ENCODE data around the gene CLCN2.

Gene CLCN2

DNA sequence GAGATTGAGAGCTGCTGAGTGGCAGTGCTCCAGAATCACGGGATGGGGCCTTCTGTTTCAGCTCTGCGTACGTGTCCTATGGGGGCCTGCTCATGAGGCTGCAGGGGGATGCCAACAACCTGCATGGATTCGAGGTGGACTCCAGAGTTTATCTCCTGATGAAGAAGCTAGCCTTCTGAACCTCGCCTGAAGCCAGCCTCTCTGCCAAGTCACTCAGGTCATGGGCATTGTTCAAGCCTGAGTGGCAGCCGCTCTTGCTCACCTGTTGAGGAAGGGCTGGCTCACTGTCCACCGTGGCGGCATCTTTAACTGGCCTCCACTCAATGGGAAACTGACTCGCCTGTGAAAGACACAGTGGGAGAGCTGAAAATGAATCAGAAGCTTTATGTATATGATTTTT is 6.7 kb upstream of the CLCN2 start:
- peaks cover 11% of the 10 kb centered on the region for H3K4me1 ChIP-seq (ENCODE audit: control insufficient read depth, low read depth, low read length)
- no peaks in the 10 kb centered on the region for H3K9me3 ChIP-seq (ENCODE audit: control insufficient read depth, low read depth, low read length)
- H3K9ac ChIP-seq (ENCODE audit: low read length), result no peak overlapping the region
- H3K27me3 ChIP-seq (ENCODE audit: control insufficient read depth, insufficient read depth, low read length), result no peaks in the 10 kb centered on the region
- H3K4me3 ChIP-seq (ENCODE audit: low read length), result no peak overlapping the region
- no peak overlapping the region for H3K27ac ChIP-seq (ENCODE audit: low read length)
- H3K36me3 ChIP-seq (ENCODE audit: control insufficient read depth, low read depth, low read length), result peaks cover 24% of the 10 kb centered on the region

DNA sequence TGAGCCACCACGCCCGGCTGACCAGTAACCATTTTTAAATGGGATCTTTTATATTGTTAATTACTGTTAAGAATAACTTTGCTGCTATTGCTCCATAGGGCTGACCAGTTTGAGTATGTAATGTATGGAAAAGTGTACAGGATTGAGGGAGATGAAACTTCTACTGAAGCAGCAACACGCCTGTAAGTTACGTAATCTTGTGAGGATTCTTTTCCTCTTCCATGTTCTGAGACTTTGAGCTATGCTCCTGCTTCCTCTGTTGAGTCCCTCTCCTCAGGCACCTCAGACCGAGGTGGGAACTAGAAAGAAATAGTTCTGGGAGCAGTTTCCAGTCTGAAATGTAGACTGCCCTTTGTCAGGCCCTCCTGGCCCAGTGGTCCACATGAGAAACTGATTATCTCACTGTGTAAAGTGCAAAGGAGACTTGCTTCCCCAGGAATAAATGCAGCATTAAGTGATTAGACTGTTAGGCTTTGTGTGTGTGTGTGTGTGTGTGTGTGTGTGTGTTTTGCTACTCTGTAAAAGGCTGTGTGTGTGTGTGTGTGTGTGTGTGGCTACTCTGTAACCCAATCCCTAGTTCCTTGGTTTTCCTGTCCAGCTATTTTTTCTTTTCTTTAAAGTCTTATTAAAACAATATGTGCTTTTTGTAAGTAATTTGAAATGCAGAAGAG is 5.3 kb upstream of the CLCN2 start:
- H3K36me3 ChIP-seq (ENCODE audit: control insufficient read depth, low read depth, low read length), result peaks cover 24% of the 10 kb centered on the region
- H3K4me3 ChIP-seq (ENCODE audit: low read length), result no peak overlapping the region
- H3K27ac ChIP-seq (ENCODE audit: low read length), result no peak overlapping the region
- no peak overlapping the region for H3K9ac ChIP-seq (ENCODE audit: low read length)
- H3K27me3 ChIP-seq (ENCODE audit: control insufficient read depth, insufficient read depth, low read length), result no peaks in the 10 kb centered on the region
- peaks cover 7% of the 10 kb centered on the region for H3K4me1 ChIP-seq (ENCODE audit: control insufficient read depth, low read depth, low read length)
- no peaks in the 10 kb centered on the region for H3K9me3 ChIP-seq (ENCODE audit: control insufficient read depth, low read depth, low read length)

DNA sequence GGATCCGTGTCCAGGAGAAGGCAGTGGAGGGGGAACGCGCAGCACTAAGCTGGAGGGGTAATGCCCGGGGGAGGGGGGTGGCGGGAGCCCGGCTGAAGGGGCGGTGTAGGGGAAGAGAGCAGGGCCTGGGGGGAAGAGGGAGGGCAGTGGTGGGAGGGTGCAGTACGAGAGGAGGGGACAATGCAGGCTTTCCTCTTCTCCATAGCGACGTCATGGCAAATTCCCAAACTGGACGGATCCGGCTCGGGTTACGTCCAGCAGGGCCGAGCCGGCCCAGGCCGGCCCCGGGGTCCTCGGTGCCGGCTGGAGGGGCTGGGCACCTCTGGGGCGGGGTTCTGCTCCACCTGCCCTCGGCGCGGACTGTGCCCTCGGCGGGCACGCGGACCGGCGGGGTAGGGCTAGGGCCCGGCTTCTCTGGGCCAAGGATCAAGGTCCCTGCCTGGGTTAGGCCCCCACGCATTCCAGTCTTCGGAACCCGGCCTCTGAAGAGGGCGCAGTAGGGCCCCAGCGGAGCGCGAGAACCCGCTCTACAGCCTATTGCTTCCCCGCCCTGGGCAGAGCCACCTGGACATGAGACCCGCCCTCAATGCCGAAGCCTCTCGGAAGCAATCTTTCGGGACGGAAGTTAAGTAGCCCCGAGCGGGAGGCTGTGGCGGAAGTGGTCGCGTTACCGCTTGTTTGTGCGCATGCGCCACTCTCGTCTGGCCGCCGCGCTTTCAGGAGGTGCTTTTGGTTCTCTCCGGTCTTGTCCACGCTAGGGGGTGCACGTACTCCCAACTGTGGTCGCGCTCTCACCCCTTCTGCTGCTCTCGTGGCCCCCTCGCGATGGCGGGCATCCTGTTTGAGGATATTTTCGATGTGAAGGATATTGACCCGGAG is 1.5 kb upstream of the CLCN2 start:
- H3K4me3 ChIP-seq (ENCODE audit: low read length), result peak overlapping the region; percentile 82
- H3K27ac ChIP-seq (ENCODE audit: low read length), result peak overlapping the region; percentile 88
- H3K27me3 ChIP-seq (ENCODE audit: control insufficient read depth, insufficient read depth, low read length), result peaks cover 13% of the 10 kb centered on the region
- peaks cover 20% of the 10 kb centered on the region for H3K36me3 ChIP-seq (ENCODE audit: control insufficient read depth, low read depth, low read length)
- peaks cover 13% of the 10 kb centered on the region for H3K4me1 ChIP-seq (ENCODE audit: control insufficient read depth, low read depth, low read length)
- H3K9me3 ChIP-seq (ENCODE audit: control insufficient read depth, low read depth, low read length), result no peaks in the 10 kb centered on the region
- peak overlapping the region; percentile 88 for H3K9ac ChIP-seq (ENCODE audit: low read length)

DNA sequence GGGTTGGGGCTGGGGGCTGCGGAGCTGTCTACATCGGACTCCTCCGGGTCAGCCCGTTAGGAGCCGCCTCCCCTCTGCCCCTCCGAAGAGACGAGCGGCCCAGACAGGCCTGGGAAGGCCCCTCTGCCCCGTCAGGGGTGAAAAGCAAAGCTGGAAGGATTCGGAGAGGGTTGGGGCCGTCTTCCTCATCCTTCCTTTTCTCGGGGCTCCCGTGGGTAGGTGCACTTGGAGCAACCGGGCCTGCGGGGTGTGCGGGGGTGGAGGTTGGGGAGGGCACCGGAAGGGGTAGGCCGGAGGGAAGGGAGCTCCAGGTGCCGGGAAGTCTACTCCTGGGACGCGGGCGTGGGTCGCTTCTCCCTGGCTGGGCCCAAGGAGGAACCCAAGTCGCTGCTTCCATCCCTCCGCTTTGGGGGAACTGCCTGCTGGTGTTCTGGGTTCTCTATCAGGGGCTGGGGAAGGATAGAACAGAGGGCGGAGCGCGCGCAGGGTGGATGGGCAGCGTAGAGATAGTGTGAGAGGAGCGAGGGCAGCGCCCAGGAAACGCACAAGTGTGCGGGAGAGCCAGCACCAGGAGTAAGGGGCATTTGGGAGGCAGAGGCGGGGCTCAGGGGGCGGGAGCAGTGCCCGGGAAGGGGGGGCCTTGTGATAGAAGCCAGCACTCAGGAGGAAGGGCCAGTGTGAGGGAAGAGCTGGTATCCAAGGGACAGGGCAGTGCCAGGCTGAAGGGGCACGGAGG is 695 bp upstream of the CLCN2 start:
- no peak overlapping the region for H3K27ac ChIP-seq (ENCODE audit: low read length)
- H3K9ac ChIP-seq (ENCODE audit: low read length), result peak overlapping the region; percentile 88
- H3K9me3 ChIP-seq (ENCODE audit: control insufficient read depth, low read depth, low read length), result no peaks in the 10 kb centered on the region
- H3K36me3 ChIP-seq (ENCODE audit: control insufficient read depth, low read depth, low read length), result peaks cover 16% of the 10 kb centered on the region
- peak overlapping the region; percentile 82 for H3K4me3 ChIP-seq (ENCODE audit: low read length)
- H3K4me1 ChIP-seq (ENCODE audit: control insufficient read depth, low read depth, low read length), result peaks cover 13% of the 10 kb centered on the region
- peaks cover 13% of the 10 kb centered on the region for H3K27me3 ChIP-seq (ENCODE audit: control insufficient read depth, insufficient read depth, low read length)

DNA sequence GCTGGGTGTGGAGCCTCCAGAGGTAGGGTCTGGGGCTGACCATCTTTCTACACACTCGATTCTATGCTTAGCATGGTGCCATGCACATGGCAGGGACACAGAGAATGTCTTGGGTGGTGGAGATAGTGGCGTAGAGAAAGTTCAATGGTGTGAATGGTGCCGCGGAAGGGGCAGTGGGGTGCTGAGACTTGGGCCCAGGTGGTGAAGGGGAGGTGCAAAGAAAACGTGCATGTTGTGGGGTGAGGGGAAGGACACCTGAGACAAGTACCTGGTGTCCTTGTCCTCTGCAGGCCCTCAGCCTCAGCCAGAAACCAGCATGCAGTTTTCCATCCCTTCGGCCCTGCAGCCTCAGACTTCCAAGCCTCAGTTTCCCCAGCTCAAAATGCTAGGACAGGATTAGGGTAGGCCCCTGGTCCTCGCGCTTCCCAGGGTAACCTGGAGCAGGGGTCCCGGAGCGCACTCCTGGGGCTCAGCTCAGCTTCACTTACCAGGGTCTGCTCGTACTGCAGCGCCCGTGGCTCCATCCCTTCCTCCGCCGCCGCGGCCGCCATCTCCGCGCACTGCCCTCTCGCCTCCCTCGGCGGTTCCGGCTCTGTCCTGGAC is 375 bp downstream of the CLCN2 start:
- Histone ChIP-seq H3K27ac (ENCODE audit: low read length) (no peak overlapping the region), H3K9me3 (ENCODE audit: control insufficient read depth, low read depth, low read length) (no peaks in the 10 kb centered on the region), H3K36me3 (ENCODE audit: control insufficient read depth, low read depth, low read length) (peaks cover 22% of the 10 kb centered on the region), H3K9ac (ENCODE audit: low read length) (peak overlapping the region; percentile 36), H3K4me3 (ENCODE audit: low read length) (peak overlapping the region; percentile 82), H3K4me1 (ENCODE audit: control insufficient read depth, low read depth, low read length) (peaks cover 13% of the 10 kb centered on the region), H3K27me3 (ENCODE audit: control insufficient read depth, insufficient read depth, low read length) (peaks cover 13% of the 10 kb centered on the region)

DNA sequence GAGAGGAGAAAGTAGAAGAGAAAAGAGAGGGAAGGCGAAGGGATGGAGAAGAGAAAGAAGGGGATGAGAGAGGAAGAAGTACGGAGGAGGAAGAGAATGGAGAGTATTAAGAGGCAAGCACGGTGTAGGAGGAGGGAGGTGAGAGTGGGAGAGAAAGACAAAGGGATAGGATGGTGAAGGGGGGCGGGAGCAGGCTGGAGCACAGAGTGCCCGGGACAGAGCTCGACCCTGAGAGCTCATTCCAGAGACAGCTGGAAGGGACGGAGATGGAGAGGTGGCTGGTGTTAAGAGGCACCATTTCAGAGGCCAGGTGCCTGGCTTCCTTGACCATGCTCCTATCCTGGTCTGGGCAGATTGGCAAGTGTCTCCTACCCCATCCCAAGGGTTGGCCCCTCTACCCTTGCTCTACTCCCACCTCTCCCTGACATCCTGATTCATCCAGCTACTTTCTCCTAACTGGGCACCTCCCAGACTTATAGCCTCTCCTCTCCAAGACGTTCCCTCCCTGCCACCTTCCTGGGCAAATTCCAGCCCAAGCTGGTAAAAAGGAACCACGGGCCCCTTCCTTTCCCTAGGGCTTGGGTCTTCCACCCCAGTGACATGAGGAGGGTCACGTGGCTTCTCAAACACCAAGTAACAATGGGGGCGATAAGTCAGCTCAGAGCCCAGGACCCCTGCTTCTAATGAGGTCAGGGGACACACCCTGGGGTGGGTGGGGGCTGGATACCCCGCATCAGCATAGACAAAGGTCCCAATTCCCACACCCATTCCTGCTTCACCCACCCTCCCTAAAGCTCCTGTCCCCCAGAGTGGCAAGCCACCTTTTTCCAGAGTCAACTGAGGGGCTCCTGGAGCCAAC is 1.1 kb downstream of the CLCN2 start:
- Histone ChIP-seq H3K4me1 (ENCODE audit: control insufficient read depth, low read depth, low read length) (peaks cover 13% of the 10 kb centered on the region), H3K27ac (ENCODE audit: low read length) (no peak overlapping the region), H3K4me3 (ENCODE audit: low read length) (peak overlapping the region; percentile 82), H3K9me3 (ENCODE audit: control insufficient read depth, low read depth, low read length) (no peaks in the 10 kb centered on the region), H3K27me3 (ENCODE audit: control insufficient read depth, insufficient read depth, low read length) (peaks cover 13% of the 10 kb centered on the region), H3K9ac (ENCODE audit: low read length) (no peak overlapping the region), H3K36me3 (ENCODE audit: control insufficient read depth, low read depth, low read length) (peaks cover 29% of the 10 kb centered on the region)

DNA sequence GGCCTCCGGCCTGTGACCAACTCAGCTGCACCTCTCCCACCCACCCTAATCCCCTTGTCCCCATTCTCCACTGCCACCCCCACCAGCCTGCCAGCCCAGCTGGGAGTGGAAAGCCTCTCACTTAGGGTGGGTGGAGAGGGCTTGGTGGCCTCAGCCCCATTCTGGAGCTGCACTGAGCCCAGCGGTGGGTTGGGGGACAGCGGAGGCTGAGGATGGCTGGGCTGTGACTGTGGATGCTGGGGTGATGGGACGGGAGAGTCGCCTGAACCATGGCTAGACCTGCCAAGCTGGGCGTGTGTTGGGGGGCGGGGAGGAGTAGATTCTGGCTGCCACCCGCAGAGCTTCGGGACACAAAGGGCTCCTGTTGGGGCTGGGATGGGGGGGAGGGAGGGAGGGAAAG is 1.8 kb downstream of the CLCN2 start:
- no peak overlapping the region for H3K27ac ChIP-seq (ENCODE audit: low read length)
- H3K4me3 ChIP-seq (ENCODE audit: low read length), result peak overlapping the region; percentile 21
- peaks cover 13% of the 10 kb centered on the region for H3K27me3 ChIP-seq (ENCODE audit: control insufficient read depth, insufficient read depth, low read length)
- no peak overlapping the region for H3K9ac ChIP-seq (ENCODE audit: low read length)
- H3K4me1 ChIP-seq (ENCODE audit: control insufficient read depth, low read depth, low read length), result peaks cover 13% of the 10 kb centered on the region
- peaks cover 26% of the 10 kb centered on the region for H3K36me3 ChIP-seq (ENCODE audit: control insufficient read depth, low read depth, low read length)
- H3K9me3 ChIP-seq (ENCODE audit: control insufficient read depth, low read depth, low read length), result no peaks in the 10 kb centered on the region

DNA sequence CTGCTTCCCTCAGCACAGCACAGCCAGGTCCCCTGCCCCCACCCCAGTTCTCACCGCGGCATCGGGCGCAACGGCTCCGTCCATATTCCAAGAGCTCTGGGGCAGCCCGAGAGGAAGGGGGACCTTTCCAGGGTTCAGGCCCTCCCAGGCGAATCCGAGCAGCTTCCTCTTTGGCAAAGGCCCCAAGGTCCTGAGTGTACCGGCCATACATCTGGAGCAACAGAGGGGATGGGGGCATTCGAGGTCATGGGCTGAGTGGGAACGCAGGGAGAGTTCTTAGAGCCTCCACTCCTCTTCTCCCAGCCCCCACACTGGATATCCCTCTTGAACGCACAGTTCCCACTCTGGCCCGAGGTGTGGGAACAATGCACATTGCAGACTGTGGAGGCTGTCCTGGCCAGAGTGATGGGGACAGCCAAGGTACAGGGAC is 2.5 kb downstream of the CLCN2 start:
- no peak overlapping the region for H3K4me3 ChIP-seq (ENCODE audit: low read length)
- no peaks in the 10 kb centered on the region for H3K9me3 ChIP-seq (ENCODE audit: control insufficient read depth, low read depth, low read length)
- H3K36me3 ChIP-seq (ENCODE audit: control insufficient read depth, low read depth, low read length), result peaks cover 26% of the 10 kb centered on the region
- no peak overlapping the region for H3K9ac ChIP-seq (ENCODE audit: low read length)
- H3K4me1 ChIP-seq (ENCODE audit: control insufficient read depth, low read depth, low read length), result peaks cover 13% of the 10 kb centered on the region
- no peak overlapping the region for H3K27ac ChIP-seq (ENCODE audit: low read length)
- H3K27me3 ChIP-seq (ENCODE audit: control insufficient read depth, insufficient read depth, low read length), result peaks cover 13% of the 10 kb centered on the region

DNA sequence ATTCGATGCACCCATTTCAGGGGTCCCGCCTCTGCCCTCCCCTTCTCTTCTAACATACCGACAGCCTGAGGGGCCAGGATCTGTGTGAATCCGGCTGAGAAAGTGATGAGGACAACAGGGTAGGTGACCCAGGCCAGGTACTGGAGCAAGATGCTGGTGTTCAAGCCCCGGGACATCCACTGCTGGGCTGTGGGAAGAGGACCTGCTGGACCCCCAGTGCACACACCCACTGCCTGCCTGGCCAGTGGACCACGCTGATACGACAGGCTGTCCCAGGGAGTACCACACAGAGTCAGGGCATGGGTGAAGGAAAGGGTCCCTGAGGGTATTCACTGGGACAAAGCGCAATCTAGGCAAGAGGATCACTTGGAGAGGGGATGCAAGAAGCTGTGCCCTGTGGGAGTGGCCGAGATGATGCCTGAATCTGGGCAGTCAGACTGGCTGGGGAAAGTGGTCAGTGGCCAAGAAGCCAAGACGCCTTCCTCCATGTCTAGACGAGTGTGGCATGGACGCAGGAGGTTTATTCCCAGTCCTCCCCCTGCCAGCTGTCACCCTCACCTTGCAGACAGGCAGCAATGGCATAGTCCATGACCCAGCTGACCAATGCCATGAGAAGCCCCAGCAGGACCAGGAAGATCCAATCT is 3.2 kb downstream of the CLCN2 start:
- Histone ChIP-seq H3K4me3 (ENCODE audit: low read length) (no peak overlapping the region), H3K36me3 (ENCODE audit: control insufficient read depth, low read depth, low read length) (peaks cover 26% of the 10 kb centered on the region), H3K9ac (ENCODE audit: low read length) (no peak overlapping the region), H3K9me3 (ENCODE audit: control insufficient read depth, low read depth, low read length) (no peaks in the 10 kb centered on the region), H3K4me1 (ENCODE audit: control insufficient read depth, low read depth, low read length) (peaks cover 13% of the 10 kb centered on the region), H3K27me3 (ENCODE audit: control insufficient read depth, insufficient read depth, low read length) (peaks cover 13% of the 10 kb centered on the region), H3K27ac (ENCODE audit: low read length) (no peak overlapping the region)

All from iPS-18a (cell line).